NCI-H146 treated with DMSO at 0.1 percent for 48 hours (cell line): ENCODE measurements around the gene EVPL.

Experiments used
- DNase-seq: peaks from one replicate; lab custom pipeline; 2025; ENCODE audit not compliant: unreplicated experiment; lab: John Stamatoyannopoulos, UW

Gene EVPL

DNA sequence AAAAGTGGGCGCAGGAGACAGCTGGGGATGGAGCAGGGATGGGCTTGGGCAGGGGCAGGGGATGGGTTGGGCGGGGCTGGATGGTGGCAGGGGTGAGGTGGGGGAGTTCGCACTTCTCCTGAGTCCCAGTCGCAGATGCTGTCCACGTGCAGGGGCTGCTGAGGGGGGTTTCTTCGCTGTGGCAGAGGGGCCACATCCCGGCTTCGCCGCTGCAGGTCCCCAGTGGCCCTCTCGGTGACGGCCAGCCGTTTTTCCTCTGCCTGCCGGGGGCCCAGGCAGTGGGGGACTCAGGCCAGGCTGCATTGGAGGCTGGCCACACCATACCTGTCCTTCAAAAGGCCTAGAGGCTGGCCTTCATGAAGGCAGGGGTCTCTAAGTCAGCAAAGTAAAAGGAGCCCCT is 8.3 kb downstream of the EVPL start:
- no peak for DNase-seq

DNA sequence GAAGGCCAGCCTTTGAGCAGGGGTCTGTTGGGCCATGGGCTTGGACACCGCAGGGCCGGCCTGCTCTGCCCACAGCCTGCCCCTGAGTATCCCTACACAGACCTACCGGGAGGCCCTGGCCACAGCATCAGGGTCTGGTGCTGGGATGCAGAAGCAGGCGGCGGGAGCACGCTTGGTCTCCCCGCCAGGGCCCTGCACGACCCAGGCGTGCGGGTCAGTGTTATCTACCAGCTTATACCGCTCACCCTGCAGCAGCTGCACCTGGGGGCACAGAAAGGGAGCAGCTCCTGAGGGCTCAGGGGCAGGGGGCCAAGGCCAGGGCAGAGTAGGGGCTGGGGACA is 8.8 kb downstream of the EVPL start:
- DNase-seq, result no peak

DNA sequence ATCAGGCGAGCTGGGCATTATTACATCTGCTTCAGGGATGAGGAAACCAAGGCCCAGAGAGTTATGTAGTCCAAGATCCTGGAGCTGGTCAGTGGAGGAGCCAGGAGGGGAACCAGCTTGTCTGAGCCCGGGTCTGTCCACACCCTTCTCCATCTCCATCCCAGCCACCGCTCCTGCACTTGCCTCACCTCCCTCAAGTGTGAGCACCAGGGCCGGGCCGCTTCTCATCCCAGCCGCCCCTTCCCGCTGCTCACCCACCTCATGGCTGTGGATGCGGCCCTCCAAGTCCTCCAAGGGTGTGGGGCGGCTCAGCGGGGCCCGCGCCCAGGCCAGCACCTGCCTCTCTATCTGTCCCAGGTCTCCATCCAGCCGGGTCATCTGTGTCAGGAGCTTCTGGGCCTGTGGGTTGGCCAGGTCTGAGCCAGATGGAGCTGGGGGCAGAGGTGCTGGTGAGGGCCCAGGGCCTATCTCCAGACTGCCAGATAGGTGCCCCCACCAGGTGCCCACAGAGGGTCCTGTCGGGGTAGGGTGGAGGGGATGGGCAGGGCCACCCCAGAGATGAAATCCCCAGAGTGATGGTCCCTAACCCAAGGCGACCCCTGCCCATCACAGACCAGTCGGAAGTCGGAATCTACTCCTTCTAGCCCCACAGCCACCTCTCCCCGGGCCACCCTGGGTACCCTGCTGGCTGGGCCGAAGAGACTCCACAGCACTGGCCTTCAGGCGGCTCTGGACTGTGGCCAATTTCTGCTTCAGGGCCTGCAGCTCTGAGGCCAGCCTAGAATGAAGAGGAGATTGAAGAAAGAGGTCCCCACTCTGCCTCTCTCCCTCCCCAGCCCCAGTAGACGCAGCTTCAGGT is 9.4 kb downstream of the EVPL start:
- DNase-seq, result no peak

DNA sequence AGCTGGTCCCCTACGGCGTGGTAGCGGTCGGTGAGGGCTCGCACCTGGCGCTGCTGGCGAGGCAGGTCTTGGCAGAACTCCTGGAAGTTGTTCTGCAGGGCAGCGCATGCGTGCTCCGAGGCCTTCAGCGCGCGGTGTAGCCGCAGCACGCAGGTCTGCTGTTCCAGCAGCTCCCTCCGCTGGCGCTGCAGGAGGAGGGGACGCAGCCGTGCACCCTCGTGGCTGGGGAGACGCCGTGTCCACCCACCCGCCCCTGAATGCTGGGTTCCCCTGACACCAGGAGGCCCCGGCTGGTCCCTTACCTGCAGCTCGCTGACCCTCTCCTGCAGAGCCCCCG is 12.2 kb downstream of the EVPL start:
- no peak for DNase-seq

DNA sequence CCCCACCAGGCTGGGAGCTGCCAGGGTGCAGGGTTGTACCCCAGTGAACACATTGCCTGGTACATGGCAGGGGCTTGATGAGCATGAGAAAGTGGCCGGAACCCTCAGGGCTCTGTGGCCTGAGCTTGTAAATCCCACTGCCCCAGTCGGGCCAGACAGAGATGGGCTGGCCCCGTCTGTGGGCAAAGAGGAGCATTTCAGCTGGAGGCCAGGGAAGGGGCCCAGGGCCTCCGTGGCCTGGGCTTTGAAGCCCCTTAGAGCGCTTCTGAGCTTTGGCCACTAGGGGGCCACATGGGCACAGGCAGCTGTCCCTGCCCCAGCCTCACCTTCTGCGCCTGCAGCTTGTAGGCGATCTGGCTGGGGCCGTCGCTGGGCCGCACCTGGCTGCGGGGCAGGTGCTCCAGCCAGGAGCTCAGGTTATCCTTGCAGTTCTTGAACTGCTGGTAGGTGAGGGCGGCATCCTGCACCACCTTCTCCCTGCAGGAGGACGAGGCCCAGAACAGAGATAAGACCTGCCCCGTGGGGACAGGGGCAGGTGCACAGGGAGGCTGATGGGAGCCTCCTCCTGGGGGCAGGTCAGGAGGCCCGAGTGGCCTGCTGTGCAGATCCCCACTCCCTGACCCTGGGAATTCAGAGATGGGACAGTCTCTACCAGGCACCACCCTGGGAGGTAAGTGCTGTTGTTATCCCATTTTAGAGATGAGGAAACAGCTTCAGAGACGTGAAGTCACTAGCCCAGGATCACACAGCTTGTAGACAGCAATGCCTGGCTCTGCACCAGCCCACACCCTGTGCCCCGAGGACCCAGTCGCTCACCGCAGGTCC is 12.8 kb downstream of the EVPL start:
- DNase-seq, result peak; percentile 85

DNA sequence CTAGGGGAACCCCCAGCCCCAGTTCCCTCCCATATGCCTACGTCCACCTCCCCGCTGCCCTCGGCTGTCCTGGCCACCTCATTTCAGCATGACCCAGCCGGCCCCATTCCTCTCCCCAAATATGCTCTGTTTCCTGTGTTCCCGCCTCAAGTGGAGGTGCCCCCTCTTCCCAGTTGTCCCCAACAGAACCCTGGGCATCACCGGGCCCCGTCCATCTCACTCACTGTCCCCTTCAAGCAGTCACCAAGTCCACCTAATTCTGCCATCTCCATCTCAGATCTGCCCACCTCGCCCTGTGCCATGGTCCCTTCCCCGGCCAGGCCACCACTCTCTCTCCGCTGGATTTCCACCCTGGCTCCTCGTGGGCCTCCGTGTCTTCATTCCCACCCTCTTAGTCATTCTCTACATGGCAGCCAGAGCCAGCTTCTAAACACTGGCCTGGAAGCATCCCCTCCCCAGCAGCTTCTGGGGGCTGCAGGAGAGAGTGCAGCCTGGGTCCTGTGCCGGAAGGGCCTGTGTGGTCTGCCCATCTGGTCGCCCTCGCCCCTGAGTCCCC is 13.7 kb downstream of the EVPL start:
- DNase-seq, result no peak

DNA sequence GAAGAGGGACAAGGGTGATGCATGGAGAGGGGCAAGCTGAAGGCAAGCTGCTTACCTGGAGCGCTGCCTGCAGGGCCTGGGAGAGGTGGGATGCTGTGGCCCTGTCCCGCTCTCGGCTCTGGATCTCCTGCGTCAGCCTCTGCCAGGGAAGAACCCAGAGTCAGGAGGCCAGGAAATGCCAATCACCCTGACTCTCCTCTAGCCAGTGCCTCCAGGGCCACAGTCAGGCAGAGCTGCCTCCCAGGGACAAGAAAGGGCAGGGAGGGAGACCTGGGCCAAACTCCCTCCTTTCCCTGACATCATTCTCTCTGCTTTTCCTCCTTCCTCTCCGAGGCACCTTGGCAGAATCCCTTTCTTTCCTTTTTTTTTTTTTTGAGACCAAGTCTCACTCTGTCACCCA is 15.2 kb downstream of the EVPL start:
- no peak for DNase-seq

DNA sequence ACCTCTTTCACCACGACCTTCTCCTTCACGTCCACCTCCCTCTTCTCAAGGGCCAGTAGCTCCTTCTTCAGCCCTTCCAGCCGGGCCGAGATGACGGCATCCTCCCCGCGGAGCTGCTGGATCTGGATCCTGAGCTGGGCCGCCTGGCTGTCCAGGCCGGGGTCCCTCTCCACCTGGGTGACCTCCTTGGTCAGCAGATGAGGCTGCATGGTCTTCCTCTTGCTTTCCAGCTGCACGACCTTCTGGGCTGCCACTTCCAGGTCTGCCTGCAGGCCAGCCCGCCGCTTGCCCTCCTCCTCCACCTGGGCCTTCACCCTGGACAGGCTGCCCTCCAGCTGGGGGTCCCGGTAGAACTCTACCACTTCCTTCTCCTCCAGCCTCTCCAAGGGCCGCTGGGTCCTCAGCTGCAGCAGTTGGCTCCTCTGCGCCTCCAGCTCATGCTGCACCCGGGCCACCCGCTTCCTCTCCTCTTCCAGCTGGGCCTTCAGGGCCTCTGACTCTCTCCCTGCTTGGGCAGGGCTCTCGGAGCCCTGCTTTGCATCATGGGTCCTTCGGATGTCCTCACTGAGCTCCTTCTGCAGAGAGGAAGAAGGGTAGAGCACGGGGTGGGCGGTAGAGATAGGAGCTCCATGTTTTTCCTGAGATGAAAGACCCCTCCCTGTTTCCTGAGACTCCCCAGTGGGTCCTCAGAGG is 17.0 kb downstream of the EVPL start:
- DNase-seq, result no peak

DNA sequence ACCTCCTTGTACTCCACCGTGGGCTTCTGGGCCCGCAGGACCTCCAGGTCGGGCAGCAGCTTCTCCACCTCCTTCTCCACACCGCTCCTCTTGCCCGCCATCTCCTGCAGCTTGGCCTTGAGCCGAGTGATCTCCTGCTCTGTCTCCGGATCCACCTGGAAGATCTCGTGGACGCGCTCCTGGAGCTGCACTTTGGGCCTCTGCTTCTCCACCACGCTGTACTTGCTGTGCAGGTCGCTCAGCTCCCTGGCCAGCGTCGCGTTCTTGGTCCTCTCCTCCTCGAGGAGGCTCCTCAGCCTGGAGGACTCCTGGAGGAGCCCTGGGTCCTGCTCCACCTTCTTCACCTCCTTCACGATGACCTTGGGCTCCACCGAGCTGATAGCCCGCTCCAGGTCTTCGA is 17.7 kb downstream of the EVPL start:
- no peak for DNase-seq

DNA sequence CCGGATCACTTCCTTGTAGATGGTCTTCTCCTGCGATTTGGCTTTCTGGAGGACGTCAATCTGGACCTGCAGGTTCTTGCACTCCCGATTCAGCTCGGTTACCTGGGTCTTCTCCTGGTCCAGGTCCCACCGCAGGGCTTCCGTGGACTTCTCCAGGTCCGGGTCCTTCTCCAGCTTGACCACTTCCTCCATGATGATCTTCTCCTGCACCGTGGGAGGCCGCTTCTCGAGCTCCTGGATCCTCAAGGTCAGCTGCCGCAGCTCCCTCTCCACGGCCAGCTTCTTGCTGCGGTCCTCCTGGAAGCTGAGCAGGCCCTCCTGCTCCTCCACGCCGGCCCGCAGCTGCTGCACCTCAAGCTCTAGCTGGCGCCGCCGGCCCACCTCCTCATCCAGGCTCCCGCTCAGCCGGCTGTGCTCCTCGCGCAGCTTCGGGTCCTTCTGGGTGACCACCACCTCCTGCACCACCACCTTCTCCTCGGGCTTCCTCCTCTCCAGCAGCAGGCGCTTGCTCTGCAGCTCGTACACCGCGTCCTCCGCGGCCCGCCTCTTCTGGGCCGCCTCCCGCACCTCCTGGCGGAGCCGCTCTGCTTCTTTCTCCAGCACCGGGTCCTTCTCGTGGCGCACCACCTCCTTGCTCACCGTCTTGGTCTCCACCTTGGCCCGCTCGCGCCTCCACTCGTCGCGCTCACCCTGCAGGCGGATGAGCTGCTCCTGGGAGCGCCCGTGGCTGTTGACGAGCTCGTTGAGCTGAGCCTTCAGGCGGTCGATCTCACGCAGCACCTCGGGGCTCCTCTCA is 18.3 kb downstream of the EVPL start:
- no peak for DNase-seq

DNA sequence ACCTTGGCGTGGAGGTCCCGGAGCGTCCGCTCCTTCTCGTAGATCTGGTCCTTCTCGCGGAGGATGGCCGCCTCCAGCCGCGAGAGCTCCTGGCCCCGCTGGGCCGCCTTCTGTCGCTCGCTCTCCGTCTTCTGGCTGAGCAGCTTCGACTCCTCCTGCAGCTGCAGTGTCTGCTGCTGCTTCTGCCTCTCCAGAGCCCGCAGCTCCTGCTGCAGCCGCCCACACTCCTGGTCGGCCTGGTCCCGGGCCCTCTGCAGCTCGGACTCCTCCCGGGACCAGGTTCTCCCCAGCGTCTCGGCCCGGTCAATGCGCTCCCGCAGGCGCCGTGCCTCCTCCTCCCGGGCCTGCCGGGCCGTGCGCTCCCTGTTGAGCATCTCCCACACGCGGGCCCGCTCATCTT is 18.9 kb downstream of the EVPL start:
- DNase-seq, result no peak

DNA sequence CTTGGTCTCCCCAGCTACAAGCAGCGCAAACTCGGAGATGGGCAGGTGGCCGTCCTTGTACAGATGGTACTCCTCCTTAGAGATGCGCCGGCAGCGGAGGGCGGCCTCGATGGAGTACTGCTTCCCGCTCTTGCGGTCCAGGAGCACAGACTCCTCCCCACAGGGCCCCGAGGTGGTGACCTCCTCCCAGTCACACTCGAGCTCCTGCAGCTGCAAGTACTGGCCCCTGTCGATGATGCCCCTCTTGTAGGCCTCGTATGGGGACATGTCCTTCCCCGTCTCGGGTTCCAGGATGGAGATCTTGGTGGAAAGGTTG is 19.3 kb downstream of the EVPL start:
- DNase-seq, result no peak

DNA sequence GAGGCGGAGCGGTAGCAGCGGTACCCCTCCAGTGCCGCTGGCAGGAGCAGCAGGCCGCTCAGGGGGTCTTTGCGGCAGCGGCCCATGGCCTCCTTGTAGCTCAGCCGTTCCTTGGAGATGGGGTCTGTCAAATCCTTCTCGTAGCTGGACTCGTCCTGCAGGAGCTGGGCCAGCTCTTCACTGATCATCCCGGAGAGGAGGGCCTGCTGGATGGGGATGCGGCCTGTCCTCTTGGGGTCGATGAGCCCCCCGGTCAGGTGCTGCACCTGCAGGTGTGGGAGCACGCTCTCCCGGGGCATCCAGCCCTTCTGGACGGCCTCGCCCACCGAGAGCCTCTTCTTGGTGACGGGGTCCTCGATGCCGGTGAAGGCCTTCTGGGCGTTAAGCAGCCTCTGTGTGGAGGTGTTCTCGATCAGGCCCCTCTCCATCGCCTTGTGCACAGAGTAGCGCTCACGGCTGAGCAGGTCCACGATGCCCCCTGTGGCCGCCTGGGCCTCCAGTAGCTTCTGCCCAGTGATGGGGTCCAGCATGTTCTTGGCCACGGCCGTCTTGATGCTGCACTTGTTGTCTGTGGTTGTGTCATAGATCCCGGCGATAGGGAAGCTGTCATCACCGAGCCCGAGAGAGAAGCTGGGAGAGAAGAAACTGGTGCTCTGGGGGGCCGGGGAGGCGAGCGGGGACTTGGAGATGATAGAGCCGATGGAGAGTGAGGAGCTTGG is 19.8 kb downstream of the EVPL start:
- no peak for DNase-seq

DNA sequence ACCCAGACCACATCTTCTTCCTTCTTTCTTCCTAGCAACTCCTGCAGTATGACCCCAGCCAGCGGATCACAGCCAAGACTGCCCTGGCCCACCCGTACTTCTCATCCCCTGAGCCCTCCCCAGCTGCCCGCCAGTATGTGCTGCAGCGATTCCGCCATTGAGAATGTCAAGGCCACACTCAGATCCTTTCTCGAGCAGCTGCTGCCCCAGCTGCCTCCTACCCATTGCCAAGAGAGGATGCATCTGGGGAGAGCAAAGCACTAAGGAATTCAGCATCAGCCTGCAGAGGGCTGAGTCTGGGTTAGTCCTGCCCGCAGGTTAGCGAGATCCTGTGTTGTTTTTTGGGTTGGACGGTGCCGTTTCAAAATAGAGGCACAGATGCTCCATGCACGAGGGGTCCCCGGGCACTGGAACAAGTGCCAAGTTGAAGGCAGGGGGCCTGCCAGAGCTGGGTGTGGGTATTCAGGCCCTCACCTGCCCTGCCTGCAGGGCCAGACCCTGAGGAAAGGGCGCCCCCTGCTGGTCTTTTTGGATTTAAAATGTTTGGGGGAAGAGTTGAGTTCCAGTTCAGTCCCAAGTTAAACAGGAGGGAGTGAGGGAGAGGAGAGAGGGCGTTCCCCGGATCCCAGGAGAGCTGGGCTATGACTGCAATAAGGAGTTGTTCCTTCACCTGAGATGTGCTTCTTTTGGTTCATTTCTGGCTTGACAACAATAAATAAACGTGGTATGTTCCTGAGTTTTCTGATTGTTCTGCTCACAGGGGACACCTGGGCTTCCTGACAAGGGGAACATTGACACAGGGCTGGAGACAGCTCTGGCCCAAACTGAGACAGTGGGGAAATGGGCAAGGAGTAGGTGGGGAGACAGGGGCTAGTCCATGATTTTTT is 21.6 kb downstream of the EVPL start:
- DNase-seq, result peak; percentile 34

DNA sequence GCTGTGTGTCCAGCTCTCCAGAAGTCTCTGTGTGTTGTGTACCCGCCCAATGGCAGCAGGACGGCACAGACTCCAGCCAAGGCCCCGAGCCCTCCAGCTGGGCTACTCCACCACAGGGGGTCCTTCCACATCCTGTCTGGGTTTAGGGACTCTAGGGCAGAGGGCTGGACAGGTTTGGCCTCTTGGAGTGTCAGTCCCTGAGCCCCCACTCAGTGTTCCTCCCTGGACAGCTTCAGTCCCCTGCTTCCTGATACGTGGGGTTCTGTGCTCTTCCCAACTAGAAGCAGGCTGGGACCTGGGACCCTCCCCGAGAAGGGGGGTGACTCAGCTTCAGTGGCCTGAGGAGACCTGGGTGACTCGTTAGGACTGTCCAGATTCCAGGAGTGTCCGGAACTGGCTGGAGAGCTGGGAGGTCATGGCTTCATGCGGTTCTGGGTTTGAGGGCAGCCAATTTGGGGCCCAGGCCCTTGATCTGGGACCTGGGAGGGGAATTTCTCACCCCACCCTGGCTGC is 22.3 kb downstream of the EVPL start:
- no peak for DNase-seq

DNA sequence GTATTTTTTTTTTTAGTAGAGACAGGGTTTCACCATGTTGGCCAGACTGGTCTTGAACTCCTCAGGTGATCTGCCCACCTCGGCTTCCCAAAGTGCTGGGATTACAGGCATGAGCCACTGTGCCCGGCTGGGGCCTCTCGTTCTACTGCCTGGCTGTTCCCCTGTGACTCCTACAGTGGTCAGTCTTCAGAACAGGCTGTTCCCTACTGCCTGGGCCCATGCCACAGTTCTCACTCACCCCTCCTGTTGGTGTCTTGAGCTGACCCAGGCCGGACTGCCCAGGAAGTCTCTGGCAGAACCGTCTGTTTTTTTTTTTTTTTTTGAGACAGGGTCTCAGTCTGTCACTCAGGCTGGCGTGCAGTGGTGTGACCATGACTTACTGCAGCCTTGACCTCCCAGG is 23.2 kb downstream of the EVPL start:
- DNase-seq, result no peak

DNA sequence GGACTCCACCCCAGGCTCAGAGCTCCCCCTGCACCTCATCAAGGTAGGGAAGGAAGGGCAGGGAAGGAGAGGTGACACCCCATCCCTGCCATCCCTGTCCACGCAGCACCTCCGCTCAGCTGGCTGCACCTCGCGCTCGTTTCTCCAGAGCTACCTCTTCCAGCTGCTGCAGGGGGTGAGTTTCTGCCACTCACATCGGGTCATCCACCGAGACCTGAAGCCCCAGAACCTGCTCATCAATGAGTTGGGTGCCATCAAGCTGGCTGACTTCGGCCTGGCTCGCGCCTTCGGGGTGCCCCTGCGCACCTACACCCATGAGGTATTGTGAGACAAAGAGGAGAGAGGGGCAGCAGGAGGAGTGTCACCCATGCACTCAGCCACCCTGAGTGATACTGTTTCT is 25.0 kb downstream of the EVPL start:
- DNase-seq, result no peak

DNA sequence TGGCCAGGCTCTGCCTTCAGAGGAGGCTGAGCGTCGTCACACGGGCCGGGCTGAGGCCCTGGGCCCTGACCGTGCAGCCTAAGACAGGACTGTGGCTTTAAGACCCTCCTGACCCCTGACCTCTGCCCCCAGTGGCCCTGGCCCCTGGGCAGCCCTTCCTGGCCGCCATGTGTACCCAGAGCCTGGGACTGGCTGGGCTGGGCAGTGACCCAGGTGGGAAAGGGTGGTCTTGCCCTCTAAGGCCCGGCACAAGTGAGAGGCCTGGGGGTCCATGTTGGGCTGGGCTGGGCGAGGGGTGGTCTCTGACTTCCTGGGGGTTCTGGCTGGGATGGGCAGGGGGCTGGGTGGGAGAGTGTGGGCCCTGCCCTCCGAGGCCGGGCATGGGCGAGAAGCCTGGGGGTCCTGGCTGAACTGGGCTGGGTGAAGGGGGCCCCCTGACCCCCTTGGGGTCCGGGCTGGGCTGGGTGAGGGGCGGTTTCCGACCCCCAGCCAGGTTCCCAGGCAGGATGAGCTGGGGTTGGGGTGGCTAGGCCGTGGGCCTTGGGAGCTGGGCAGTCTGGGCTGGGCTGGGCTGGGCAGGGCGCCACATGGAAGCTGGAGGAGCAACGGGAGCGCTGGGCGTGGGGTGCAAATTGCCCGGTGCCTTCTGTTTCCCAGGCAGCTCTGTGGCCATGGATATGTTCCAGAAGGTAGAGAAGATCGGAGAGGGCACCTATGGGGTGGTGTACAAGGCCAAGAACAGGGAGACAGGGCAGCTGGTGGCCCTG is 26.2 kb downstream of the EVPL start, which contains the start of gene CDK3:
Gene CDK3 (plus strand): TSS at position 101 of the 767 bp plus-strand sequence. CDS start 571 bp downstream, at position 672.
- DNase-seq, result no peak
